Osteocyte (in vitro differentiated cells): Measurements from ENCODE around the gene XYLT1. TPM values are rescaled to one million over a fixed set of nuclear protein-coding genes. Genes with fewer than 3 reads are reported as not detected.

Experiments used
- DNase-seq: peaks from one replicate; pipeline ENCODE4 v3.0.0; 2021; ENCODE audit warnings: mixed read lengths; ENCODE audit not compliant: unreplicated experiment; ENCODE audit errors: extremely low spot score
- H3K27ac Mint-ChIP-seq: one replicate; pipeline ENCODE4 v1.8.0; 2021; ENCODE audit warnings: mild to moderate bottlenecking, mixed read lengths; ENCODE audit not compliant: unreplicated experiment
- H3K27me3 Mint-ChIP-seq: one replicate; pipeline ENCODE4 v1.8.0; 2021; ENCODE audit warnings: mixed read lengths; ENCODE audit not compliant: unreplicated experiment
- H3K36me3 Mint-ChIP-seq: one replicate; pipeline ENCODE4 v1.8.0; 2021; ENCODE audit warnings: mixed read lengths; ENCODE audit not compliant: unreplicated experiment
- H3K4me1 Mint-ChIP-seq: one replicate; pipeline ENCODE4 v1.8.0; 2021; ENCODE audit warnings: mixed read lengths; ENCODE audit not compliant: unreplicated experiment
- H3K4me3 Mint-ChIP-seq: one replicate; pipeline ENCODE4 v1.8.0; 2021; ENCODE audit warnings: mild to moderate bottlenecking, moderate library complexity, mixed read lengths; ENCODE audit not compliant: unreplicated experiment
- H3K9me3 Mint-ChIP-seq: one replicate; pipeline ENCODE4 v1.8.0; 2021; ENCODE audit warnings: mixed read lengths; ENCODE audit not compliant: unreplicated experiment
- CTCF ChIP-seq: fragments of 200-600 bp; sonication (generic); IDR thresholded peaks from 2 replicates; pipeline ENCODE4 v1.5.0; 2021; ENCODE audit warnings: antibody characterized with exemption, mild to moderate bottlenecking, moderate library complexity
- total RNA-seq: library from RNA; stranded (reverse); gene quantifications from 2 replicates; pipeline ENCODE4 v1.2.1, GENCODE V29; 2021

XYLT1 gene
- total RNA-seq, 1 donor from 2014 or later = 11.1 TPM

- TF ChIP-seq CTCF = no peak
- Mint-ChIP-seq H3K36me3 (no peaks in the 10 kb centered on the region), H3K9me3 (no peaks in the 10 kb centered on the region), H3K27me3 (no peaks in the 10 kb centered on the region), H3K27ac (no peak overlapping the region), H3K4me1 (peaks cover 2% of the 10 kb centered on the region), H3K4me3 (no peak overlapping the region)
- DNase-seq = no peak
Measured at GRCh38 chr16:17224350-17224749, 246.4 kb downstream of the XYLT1 start.

DNA sequence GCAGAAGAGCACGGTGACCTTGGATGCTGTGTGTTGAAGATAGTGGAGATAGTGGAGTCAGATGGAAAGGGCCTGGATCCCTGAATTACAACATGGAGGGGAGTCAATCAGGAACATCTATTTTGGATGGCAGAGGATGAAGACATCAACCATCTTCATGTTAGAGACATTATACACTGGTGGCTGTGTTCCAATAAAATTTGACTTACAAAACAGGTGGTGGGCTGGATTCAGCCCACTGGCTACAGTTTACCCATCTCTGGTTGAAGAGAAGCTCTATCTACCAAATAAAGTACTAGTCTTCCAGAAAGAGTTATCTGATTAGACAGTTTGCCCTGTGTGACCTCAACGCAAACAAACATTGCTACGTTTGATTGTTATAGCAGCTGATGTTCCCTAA, 247.2 kb downstream of the XYLT1 start:
- no peak for TF ChIP-seq CTCF
- Mint-ChIP-seq H3K4me3 (no peak overlapping the region), H3K4me1 (peaks cover 2% of the 10 kb centered on the region)

GRCh38 chr16:17222871-17223401, 247.8 kb downstream of the XYLT1 start:
- Mint-ChIP-seq H3K4me3 (no peak overlapping the region), H3K4me1 (peaks cover 2% of the 10 kb centered on the region), H3K27me3 (no peaks in the 10 kb centered on the region), H3K9me3 (no peaks in the 10 kb centered on the region), H3K27ac (no peak overlapping the region), H3K36me3 (no peaks in the 10 kb centered on the region)
- DNase-seq = no peak
- no peak for TF ChIP-seq CTCF

More for the DNA sequence above, 247.2 kb downstream of the XYLT1 start:
- Mint-ChIP-seq H3K36me3 (no peaks in the 10 kb centered on the region), H3K27ac (no peak overlapping the region), H3K9me3 (no peaks in the 10 kb centered on the region), H3K27me3 (no peaks in the 10 kb centered on the region)
- no peak for DNase-seq

GRCh38 chr16:17219991-17220390, 250.8 kb downstream of the XYLT1 start:
- Mint-ChIP-seq H3K4me1 (peaks cover 2% of the 10 kb centered on the region), H3K36me3 (no peaks in the 10 kb centered on the region), H3K9me3 (no peaks in the 10 kb centered on the region), H3K27me3 (no peaks in the 10 kb centered on the region), H3K27ac (no peak overlapping the region), H3K4me3 (no peak overlapping the region)
- no peak for DNase-seq
- TF ChIP-seq CTCF = no peak

DNA sequence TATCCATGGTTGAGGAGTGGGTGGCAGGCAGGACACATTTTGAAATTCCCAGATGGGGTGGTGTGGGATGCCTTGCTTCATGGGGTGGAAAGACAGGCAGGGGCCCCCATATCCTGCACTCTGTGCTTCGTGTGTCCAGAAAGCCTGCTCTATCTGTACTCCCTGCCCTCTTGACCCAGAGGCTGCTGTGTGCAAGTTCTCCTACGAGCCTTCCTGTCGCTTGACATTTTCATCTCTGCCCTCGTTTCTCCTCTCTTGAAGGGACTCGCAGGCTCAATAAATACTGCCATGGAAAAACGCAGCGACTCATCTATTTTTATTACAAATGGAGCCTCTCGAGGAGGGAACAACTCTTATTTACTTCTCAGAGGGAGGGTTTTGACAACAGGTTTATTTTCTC, 254.8 kb downstream of the XYLT1 start:
- Mint-ChIP-seq H3K36me3 (no peaks in the 10 kb centered on the region), H3K27ac (no peak overlapping the region), H3K4me1 (no peaks in the 10 kb centered on the region), H3K9me3 (peaks cover 4% of the 10 kb centered on the region), H3K4me3 (no peak overlapping the region), H3K27me3 (no peaks in the 10 kb centered on the region)
- no peak for TF ChIP-seq CTCF
- no peak for DNase-seq
